Stimulated activated CD8-positive, alpha-beta memory T cell treated with anti-CD3 and anti-CD28 coated beads, Interleukin-4, amount 100 ng/mL, for 1 hour (primary cell): Measurements from ENCODE around the gene LMOD1.

Experiments used
- DNase-seq, 2 donors: peaks; one replicate each; pipeline ENCODE4 v3.0.0-alpha.2; 2020; ENCODE audit warnings: low read depth in 2 of 2, low spot score in 1 of 2

LMOD1 gene

DNA sequence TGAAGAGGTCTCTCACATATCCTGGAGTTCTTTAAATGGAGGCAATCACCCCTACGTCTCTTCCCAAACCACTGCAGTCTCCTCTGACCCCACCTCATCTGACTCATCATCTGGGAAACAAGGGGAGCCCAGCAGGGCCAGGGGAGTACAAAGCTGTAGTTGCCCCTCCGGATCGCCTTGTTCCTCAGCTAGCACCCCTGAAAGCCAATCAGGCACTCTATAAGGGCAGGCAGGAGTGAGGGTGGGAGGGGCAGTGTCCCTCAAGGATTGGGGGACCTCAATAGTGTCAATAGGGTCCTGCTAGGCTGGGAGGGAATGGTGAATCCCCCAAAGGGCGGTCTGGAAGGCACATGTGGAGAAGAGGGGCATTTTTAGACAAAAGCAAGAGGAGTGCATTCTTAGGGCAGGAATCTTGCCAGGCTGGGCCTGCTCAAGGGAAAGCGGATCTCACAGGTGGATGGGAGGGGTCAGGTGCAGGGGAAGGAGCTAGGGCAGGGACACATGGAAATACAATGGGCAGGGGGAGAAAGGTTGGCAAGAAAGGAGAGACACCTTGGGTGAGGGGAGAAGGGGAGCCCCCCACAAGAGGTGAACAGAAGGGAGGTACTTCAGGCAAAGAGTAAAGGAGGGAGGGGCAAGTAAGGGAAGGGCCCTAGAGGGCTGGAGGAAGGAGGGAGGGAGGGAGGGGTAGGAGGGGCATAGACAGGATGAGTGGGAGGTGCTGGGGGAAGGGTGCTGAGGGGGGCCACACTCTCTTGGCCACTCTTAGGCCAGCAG is 51.8 kb downstream of the LMOD1 start:
- DNase-seq, result no peak

DNA sequence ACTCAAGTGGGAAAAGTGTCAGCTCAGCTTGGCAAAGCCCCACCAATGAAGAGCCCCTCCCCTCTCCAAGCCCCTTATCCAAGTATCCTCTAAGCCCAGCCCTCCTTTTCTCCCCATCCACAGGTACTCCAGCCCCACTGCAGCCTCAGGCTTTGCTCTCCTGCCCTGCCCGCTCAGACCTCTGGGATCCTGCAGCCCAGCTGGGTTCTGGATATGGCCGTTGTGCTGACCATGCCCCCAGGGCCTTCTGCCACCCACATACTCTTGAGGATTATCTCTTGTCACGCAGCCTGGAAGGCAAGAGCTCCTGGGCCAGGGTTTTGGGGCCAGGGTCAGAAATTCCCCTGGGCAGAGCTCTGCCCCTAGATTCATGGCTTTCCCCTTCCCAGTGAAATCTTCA is 52.9 kb downstream of the LMOD1 start:
- DNase-seq, result no peak

DNA sequence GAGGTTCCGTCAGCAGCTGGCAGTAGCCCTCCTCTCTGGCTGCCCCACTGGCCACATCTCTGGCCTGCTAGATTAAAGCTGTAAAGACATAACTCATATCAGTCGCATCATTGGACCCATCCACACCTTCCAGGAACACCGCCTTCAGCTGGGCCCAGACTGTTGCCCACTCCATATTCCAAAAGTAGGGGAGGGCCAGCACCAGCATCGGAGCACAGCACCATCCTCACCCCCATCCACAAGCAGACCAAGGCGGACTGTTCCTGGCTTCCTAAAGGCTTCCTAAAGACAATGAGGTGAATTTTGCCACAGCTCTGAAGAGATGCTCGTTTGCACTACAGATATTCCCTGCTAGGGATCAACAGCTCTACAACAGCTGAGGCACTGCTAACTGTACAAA is 54.1 kb downstream of the LMOD1 start:
- DNase-seq, result no peak

- no peak for DNase-seq
These were observed 54.8 kb downstream of the LMOD1 start for GRCh38 chr1:201891451-201892045.

DNA sequence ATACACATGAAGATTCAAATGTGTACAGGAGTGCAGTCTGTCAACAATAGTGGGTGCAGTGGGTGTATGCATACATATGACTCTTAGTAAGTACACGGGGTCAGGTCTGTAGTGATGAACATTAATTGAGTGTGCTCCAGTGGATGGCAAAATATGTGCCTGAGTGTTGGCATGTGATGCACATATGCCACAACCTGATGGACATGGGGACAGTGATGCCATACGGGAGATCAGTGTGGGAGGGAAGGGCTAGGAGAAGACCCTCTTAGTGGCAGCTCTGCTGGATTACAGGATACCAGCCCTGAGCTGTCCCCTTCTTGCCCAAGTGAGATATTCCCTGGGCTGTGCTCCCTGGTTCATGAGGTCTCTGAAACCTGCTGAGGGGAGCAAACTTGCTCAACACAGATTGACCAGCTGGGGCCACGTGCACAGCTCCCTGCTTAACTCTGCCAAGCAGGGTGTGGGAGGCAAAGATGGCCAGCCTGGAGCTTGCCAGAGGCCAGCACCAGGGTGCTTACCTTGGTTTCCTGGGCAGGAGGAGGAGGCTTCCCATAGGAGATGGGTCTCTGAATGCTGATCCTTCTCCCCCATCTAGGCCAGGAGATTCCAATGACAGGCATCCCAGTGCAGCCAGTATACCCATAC is 55.4 kb downstream of the LMOD1 start:
- DNase-seq, result no peak

DNA sequence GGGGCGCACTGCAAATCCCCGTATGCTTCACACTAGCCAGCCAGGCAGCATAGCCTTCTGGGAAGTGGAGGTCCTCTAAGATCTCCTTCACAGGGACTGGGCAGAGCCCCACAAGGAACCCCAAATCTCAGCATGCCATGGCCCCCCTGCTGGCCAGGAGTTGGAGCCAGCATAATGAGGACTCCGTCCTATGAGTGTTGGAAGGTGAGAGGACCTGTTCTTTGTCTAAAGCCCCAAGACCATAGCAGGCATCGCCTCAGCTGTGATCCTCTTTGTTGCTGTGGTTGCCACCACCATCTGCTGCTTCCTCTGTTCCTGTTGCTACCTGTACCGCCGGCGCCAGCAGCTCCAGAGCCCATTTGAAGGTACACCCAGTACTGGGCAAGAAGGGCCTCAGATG is 56.1 kb downstream of the LMOD1 start:
- DNase-seq, result no peak

- no peak for DNase-seq
These were observed 57.0 kb downstream of the LMOD1 start for GRCh38 chr1:201889090-201889968.

- no peak for DNase-seq
These were observed 57.9 kb downstream of the LMOD1 start, which contains the start of gene SHISA4 for GRCh38 chr1:201888282-201889089. Gene SHISA4, plus strand, starts transcription at chr1:201888898. Its CDS starts 97 bp downstream, at chr1:201888995.

GRCh38 chr1:201887116-201887866 is 59.1 kb downstream of the LMOD1 start:
- DNase-seq, result no peak

GRCh38 chr1:201886103-201886885 is 60.1 kb downstream of the LMOD1 start:
- DNase-seq, result no peak

DNA sequence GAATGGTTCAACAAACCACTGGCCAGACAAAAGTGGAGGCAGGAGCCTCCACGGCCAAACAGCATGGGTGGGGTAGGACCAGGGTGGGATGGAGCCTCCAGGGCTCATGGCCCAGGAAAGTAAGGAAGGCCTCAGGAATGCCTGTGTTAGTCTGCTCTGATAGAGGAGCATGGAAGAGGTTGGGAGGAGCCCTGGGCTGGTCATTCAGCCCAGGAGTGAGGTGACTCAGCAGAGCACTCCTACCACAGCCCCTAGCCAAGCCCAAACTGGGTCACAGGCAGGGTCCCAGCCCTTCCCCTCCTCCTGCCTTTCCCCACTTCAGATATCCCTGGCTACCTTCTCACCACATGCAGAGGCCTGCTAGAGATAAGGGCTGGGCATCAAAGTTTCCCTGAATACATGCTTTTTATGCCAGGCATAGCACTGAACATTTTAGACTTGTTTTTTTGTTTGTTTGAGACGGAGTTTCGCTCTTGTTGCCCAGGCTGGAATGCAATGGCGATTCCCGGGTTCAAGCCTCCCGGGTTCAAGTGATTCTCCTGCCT is 60.7 kb downstream of the LMOD1 start:
- no peak for DNase-seq

- DNase-seq, result no peak
These were observed 61.9 kb downstream of the LMOD1 start for GRCh38 chr1:201884425-201884824.

DNA sequence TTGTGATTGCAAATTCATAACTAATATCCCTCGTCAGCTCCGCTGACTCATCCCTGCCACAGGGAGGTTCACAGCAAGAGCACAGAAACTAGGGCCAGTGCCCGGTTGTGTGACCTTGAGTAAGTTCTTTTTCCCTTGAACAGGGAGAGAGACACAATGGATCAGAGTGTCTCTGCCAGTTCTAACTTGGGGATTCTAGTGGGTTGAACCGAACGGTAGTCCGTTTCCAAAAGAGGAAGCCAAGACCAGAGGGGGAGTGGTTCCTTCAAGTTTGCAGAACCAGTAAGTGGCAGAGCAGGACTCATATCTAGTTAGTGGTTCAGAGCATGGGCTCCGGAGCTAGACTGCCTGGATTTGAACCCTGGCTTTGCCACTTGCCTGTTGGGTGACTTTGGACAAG is 62.6 kb downstream of the LMOD1 start:
- no peak for DNase-seq

GRCh38 chr1:201883266-201883665 is 63.1 kb downstream of the LMOD1 start:
- no peak for DNase-seq

GRCh38 chr1:201882665-201883132 is 63.6 kb downstream of the LMOD1 start:
- no peak for DNase-seq

DNA sequence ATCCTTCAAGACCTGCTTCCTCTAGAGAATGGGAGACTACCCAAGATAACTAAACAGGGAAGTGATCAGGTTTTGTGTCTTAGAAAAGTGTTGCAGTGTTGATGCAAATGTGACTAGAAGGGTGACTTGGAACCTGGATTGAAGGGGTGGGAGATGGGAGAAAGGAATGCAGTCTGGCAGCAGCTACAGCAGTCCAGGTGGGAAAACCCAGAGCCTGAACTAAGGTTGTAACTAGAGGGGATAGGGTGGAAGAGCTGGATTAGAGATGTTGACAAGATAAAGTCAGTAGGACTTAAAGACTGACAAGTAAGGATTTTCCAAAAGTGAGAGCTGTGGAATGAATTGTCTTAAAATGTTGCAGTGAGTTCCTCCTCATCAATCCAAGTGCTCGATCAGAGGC is 64.7 kb downstream of the LMOD1 start:
- no peak for DNase-seq

DNA sequence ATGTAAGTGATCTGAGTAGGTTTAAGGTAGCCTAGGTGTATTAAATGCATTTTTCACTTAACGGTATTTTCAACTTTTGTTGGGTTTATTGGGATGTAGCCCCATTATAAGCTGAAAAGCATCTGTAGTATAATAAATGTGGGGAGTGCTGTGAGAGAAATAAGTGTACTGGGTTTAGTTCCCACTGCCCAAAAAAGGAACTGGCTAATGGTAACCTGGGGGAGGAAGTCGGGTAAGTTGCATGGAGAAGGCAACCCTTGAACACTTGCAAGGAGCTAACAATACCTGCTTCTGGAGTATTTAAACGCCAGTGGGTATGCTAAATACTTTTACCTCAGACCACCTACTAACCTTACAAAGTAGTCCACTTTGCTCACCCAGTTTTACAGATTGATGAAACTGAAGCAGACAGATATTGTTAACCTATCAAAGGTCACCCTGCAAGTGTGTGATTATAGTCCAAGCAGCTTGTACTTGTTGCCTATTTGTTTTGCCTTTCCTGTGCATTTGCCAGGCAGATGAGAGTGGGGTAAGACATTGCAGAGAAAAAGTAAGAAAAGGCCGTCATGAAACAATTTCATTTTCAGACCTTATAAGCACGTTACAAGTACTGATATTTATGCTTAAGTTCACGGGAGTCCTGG is 65.3 kb downstream of the LMOD1 start:
- DNase-seq, result no peak

DNA sequence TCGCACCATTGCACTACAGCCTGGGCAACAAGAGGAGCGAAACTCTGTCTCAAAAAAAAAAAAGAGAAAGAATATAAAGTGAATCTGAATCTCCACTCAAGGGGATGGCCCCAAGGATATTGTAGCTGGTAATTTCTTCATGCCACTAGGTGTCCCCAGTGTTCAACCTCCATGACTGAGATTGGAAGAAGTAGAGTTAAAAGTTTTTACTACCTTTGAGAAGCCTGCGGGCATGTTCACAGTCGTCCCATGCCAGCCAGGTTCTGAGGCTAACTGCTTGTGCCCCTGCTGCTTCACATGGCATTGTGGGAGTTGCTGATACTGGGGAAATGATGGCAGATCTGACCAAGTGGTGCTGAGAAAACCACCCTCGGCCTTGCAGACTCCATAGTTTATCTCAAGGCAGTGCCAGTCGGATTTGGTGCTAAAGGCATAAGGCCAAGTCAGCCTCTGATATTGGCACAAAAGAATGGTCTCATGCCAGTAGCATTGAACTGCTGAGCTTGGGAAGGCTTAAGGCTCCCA is 68.4 kb downstream of the LMOD1 start:
- DNase-seq, result no peak
